SK-N-SH treated with all-trans-retinoic acid at 6 μM for 48 hours (cell line): ENCODE measurements around the gene PIK3R5.

Source experiments
- ARNTL ChIP-seq: fragments of 450-650 bp; formaldehyde crosslinking; IDR thresholded peaks from 2 replicates; pipeline ENCODE4 v1.5.0; 2020; ENCODE audit warnings: low read depth, mild to moderate bottlenecking, moderate library complexity, borderline replicate concordance
- GLIS3 ChIP-seq: fragments of 250-450 bp; sonication (Bioruptor Pico); IDR thresholded peaks from 2 replicates; pipeline ENCODE4 v1.5.0; 2020; ENCODE audit warnings: mild to moderate bottlenecking, moderate library complexity
- PATZ1 ChIP-seq: fragments of 250-450 bp; sonication (Bioruptor Pico); IDR thresholded peaks from 2 replicates; pipeline ENCODE4 v1.8.0; 2020; ENCODE audit warnings: mild to moderate bottlenecking, moderate library complexity, borderline replicate concordance
- SNAI2 ChIP-seq: fragments of 250-450 bp; sonication (Bioruptor Pico); IDR thresholded peaks from 2 replicates; pipeline ENCODE4 v1.5.0; 2020; ENCODE audit warnings: mild to moderate bottlenecking, moderate library complexity
- TOX ChIP-seq: fragments of 250-450 bp; sonication (Bioruptor Pico); IDR thresholded peaks from 2 replicates; pipeline ENCODE4 v1.8.0; 2021; ENCODE audit warnings: mild to moderate bottlenecking, moderate library complexity, borderline replicate concordance
- ZC3H10 ChIP-seq: fragments of 250-450 bp; sonication (Bioruptor Pico); IDR thresholded peaks from 2 replicates; pipeline ENCODE4 v1.5.1; 2021; ENCODE audit warnings: mild to moderate bottlenecking, moderate library complexity
- ZFP30 ChIP-seq: fragments of 450-650 bp; formaldehyde crosslinking; IDR thresholded peaks from 2 replicates; pipeline ENCODE4 v1.5.0; 2022; ENCODE audit warnings: mild to moderate bottlenecking, moderate library complexity
- TF ChIP-seq, protein P1 (sequence below): fragments of 250-450 bp; sonication (Bioruptor Pico); IDR thresholded peaks from 2 replicates; pipeline ENCODE4 v1.5.0; 2020; ENCODE audit warnings: mild to moderate bottlenecking, moderate library complexity

GRCh38 chr17:8953156-8953885 lies 12.2 kb downstream of the PIK3R5 start:
- TF ChIP-seq ARNTL (CRISPR knock-in tag) (no peak), PATZ1 (CRISPR knock-in tag) (no peak), ZFP30 (no peak), SNAI2 (CRISPR knock-in tag) (no peak), GLIS3 (CRISPR knock-in tag) (no peak), ZC3H10 (CRISPR knock-in tag) (no peak), TOX (CRISPR knock-in tag) (no peak)
- TF ChIP-seq, protein P1, sequence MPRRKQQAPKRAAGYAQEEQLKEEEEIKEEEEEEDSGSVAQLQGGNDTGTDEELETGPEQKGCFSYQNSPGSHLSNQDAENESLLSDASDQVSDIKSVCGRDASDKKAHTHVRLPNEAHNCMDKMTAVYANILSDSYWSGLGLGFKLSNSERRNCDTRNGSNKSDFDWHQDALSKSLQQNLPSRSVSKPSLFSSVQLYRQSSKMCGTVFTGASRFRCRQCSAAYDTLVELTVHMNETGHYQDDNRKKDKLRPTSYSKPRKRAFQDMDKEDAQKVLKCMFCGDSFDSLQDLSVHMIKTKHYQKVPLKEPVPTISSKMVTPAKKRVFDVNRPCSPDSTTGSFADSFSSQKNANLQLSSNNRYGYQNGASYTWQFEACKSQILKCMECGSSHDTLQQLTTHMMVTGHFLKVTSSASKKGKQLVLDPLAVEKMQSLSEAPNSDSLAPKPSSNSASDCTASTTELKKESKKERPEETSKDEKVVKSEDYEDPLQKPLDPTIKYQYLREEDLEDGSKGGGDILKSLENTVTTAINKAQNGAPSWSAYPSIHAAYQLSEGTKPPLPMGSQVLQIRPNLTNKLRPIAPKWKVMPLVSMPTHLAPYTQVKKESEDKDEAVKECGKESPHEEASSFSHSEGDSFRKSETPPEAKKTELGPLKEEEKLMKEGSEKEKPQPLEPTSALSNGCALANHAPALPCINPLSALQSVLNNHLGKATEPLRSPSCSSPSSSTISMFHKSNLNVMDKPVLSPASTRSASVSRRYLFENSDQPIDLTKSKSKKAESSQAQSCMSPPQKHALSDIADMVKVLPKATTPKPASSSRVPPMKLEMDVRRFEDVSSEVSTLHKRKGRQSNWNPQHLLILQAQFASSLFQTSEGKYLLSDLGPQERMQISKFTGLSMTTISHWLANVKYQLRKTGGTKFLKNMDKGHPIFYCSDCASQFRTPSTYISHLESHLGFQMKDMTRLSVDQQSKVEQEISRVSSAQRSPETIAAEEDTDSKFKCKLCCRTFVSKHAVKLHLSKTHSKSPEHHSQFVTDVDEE (CRISPR knock-in tag) = no peak
